ENCODE results near the gene GTPBP1. TPM values are rescaled to one million over a fixed set of nuclear protein-coding genes. Genes with fewer than 3 reads are reported as not detected.
A peak's percentile ranks its signal among the peaks of the same experiment; 100 is the strongest.

The GTPBP1 gene
- total and polyA plus RNA-seq, 2 of the 4 experiments (the other 2 are of a cell fraction) = 12.4 to 29.5 TPM

GRCh38 chr22:38733724-38734381 lies 28.1 kb downstream of the GTPBP1 start:
- Histone ChIP-seq H3K4me2 (ENCODE audit: low read depth, low read length) (no peak overlapping the region), H2BK15ac (ENCODE audit: low read depth, low read length) (no peak overlapping the region)
- no TSS peak for BruUV-seq (replicated peaks)

More at GRCh38 chr22:38733724-38734381, 28.1 kb downstream of the GTPBP1 start:
- H2AK5ac ChIP-seq (ENCODE audit: low read depth, low read length) = no peak overlapping the region
- H2AK9ac ChIP-seq (replicated peaks; ENCODE audit: low read depth, low read length, poor library complexity) = peak overlapping the region; percentile 52
- dilution Hi-C loops (cut with HindIII; ENCODE audit: low sequenced_read_pairs, unreplicated experiment) (no loop called here), intact Hi-C loops (cut with micrococcal nuclease) (loop anchor here (1.0 kb wide), 1 partner anchor 32 kb away; no protein-coding TSS in a partner anchor), in situ Hi-C loops (cut with MboI; ENCODE audit: low sequenced_read_pairs) (no loop called here)
- H4K5ac ChIP-seq (ENCODE audit: low read depth, low read length) = no peak overlapping the region
- no peak overlapping the region for H3K56ac ChIP-seq (ENCODE audit: extremely low read depth, insufficient read depth, low read length)
- H3K18ac ChIP-seq (ENCODE audit: low read depth, low read length) = no peak overlapping the region
- no peaks in the 10 kb centered on the region for H3K9me3 ChIP-seq (ENCODE audit: control insufficient read depth, insufficient read depth, low read length)
- peaks cover 0 to 23% of the 10 kb centered on the region in 2 experiments; a peak in 2 of 4 replicates for H3K79me1 ChIP-seq (ENCODE audit: low read depth in 1 of 2, low read length in 2 of 2)
- ChIA-PET CTCF (interaction anchor here (2.4 kb wide), 1 partner anchor 9 kb away, joined by 11 read pairs; no protein-coding TSS in a partner anchor), POLR2A (ENCODE audit: unreplicated experiment) (no interaction called here)
- peaks cover 18% of the 10 kb centered on the region for H4K20me1 ChIP-seq (ENCODE audit: insufficient read depth, low read length)
- ATAC-seq (ENCODE audit: low read depth) (peak; percentile 60), DNase-seq (peak; percentile 55)
- no peaks in the 10 kb centered on the region for H3K27me3 ChIP-seq (ENCODE audit: control insufficient read depth, insufficient read depth, low read length)
- no peak overlapping the region for H4K91ac ChIP-seq (ENCODE audit: insufficient read depth, low read depth, low read length)
- H2BK20ac ChIP-seq (ENCODE audit: low read depth, low read length) = no peak overlapping the region
- no peak overlapping the region for H3K23ac ChIP-seq (ENCODE audit: low read depth, low read length)
- H3K9me1 ChIP-seq (ENCODE audit: insufficient read depth, low read length) = no peaks in the 10 kb centered on the region
- peaks cover 5% of the 10 kb centered on the region for H3K4me1 ChIP-seq (ENCODE audit: control insufficient read depth, insufficient read depth, low read length)
- H4K8ac ChIP-seq (ENCODE audit: low read depth in 2 of 2, low read length in 2 of 2) = no peak overlapping the region
- H2BK5ac ChIP-seq (ENCODE audit: low read depth, low read length, poor library complexity, severe bottlenecking) = no peak overlapping the region
- no peak overlapping the region for H2BK120ac ChIP-seq (ENCODE audit: low read depth, low read length)
- TF ChIP-seq NFE2L2 (IDR thresholded peaks at IDR 0.05; ENCODE audit: low read depth, low read length) (no peak), MAFK (IDR thresholded peaks at IDR 0.05; ENCODE audit: low read depth, low read length) (no peak), CEBPB (IDR thresholded peaks at IDR 0.05; ENCODE audit: low read depth, low read length) (peak; percentile 71), RFX5 (IDR thresholded peaks at IDR 0.05; ENCODE audit: low read depth, low read length) (no peak), RCOR1 (IDR thresholded peaks at IDR 0.05; ENCODE audit: insufficient replicate concordance, low read length) (peak; percentile 80), MAZ (IDR thresholded peaks at IDR 0.05; ENCODE audit: borderline replicate concordance, low read depth, low read length) (peak; percentile 22; the same call in 1 of the 2 replicates)
- H3K36me3 ChIP-seq (ENCODE audit: control insufficient read depth, insufficient read depth, low read length) = peaks cover 76% of the 10 kb centered on the region
- no peak overlapping the region for H2AFZ ChIP-seq (replicated peaks; ENCODE audit: low read length, poor library complexity)
- H3K4me3 ChIP-seq (ENCODE audit: insufficient read depth, low read depth, low read length) = no peak overlapping the region
- H3K14ac ChIP-seq (replicated peaks; ENCODE audit: low read depth, low read length) = no peak overlapping the region
- no peak overlapping the region for H3K9ac ChIP-seq (ENCODE audit: low read depth, low read length)
- peak overlapping the region; percentile 16; the same call in 1 of the 2 replicates for H3K27ac ChIP-seq (ENCODE audit: insufficient read depth, low read length)
- 17% methylated on average over 1 of the region's 8 CpGs; no CpG with 5 or more reads in 1 of the 2 experiments for WGBS, 2 experiments (ENCODE audit: extremely low coverage in 2 of 2, insufficient read length in 1 of 2)
- H3K4ac ChIP-seq (ENCODE audit: low read depth, low read length) = no peak overlapping the region

Data from IMR-90 (cell line).